OCI-LY3 (cell line): Measurements from ENCODE around the gene KCNN3.

Experiments
- H2AFZ ChIP-seq: fragments of 200-600, 300-600 bp; shearing (Covaris generic); 2 replicates; pipeline ENCODE4 v1.6.0; 2014; ENCODE audit warnings: antibody characterized with exemption, low read depth, low read length
- H3K27ac ChIP-seq: fragments of 200-600, 300-600 bp; sonication (generic); 2 replicates; pipeline ENCODE4 v1.5.1; 2014; ENCODE audit warnings: mild to moderate bottlenecking, low read length, moderate library complexity, mixed read lengths
- H3K27me3 ChIP-seq: fragments of 200-600, 300-600 bp; sonication (generic); 2 replicates; pipeline ENCODE4 v1.6.1; 2014; ENCODE audit warnings: low read depth, low read length, mixed read lengths
- H3K36me3 ChIP-seq: fragments of 200-600, 300-600 bp; sonication (generic); replicated peaks from 2 replicates; pipeline ENCODE3; 2014; ENCODE audit warnings: low read depth, low read length, mixed read lengths
- H3K4me1 ChIP-seq: fragments of 300-600, 200-600 bp; sonication (generic); 2 replicates; pipeline ENCODE4 v1.6.1; 2014; ENCODE audit warnings: low read length, mixed read lengths
- H3K4me2 ChIP-seq: fragments of 200-600, 300-600 bp; sonication (generic); 2 replicates; pipeline ENCODE4 v1.6.1; 2014; ENCODE audit warnings: low read length, mixed read lengths
- H3K4me3 ChIP-seq: fragments of 300-600, 200-600 bp; sonication (generic); 2 replicates; pipeline ENCODE4 v1.5.1; 2014; ENCODE audit warnings: antibody characterized with exemption, mild to moderate bottlenecking, low read length, moderate library complexity
- H3K79me2 ChIP-seq: fragments of 300-600, 200-600 bp; shearing (Covaris generic); 2 replicates; pipeline ENCODE4 v1.6.1; 2014; ENCODE audit warnings: mild to moderate bottlenecking, low read length, mixed read lengths
- H3K9ac ChIP-seq: fragments of 300-600, 200-600 bp; shearing (Covaris generic); 2 replicates; pipeline ENCODE4 v1.6.0; 2014; ENCODE audit warnings: mild to moderate bottlenecking, low read length, moderate library complexity
- H3K9me3 ChIP-seq: fragments of 200-600, 300-600 bp; shearing (Covaris generic); 2 replicates; pipeline ENCODE4 v1.6.1; 2014; ENCODE audit warnings: low read length, mixed read lengths; ENCODE audit not compliant: insufficient read depth
- H4K20me1 ChIP-seq: fragments of 200-600, 300-600 bp; sonication (generic); 2 replicates; pipeline ENCODE4 v1.6.1; 2016; ENCODE audit warnings: low read length, mixed read lengths; ENCODE audit not compliant: insufficient read depth
- EZH2phosphoT487 ChIP-seq: fragments of 200-600 bp; shearing (Covaris generic); IDR thresholded peaks from 2 replicates; pipeline ENCODE4 v1.6.1; 2018; ENCODE audit warnings: antibody characterized with exemption, mixed run types, low read depth
- TF ChIP-seq, protein P1 (sequence below): fragments of 200-600, 300-600 bp; sonication (generic); IDR thresholded peaks from 2 replicates; pipeline ENCODE4 v1.5.1; 2014; ENCODE audit warnings: antibody characterized with exemption, low read length, low read depth

Gene KCNN3

DNA sequence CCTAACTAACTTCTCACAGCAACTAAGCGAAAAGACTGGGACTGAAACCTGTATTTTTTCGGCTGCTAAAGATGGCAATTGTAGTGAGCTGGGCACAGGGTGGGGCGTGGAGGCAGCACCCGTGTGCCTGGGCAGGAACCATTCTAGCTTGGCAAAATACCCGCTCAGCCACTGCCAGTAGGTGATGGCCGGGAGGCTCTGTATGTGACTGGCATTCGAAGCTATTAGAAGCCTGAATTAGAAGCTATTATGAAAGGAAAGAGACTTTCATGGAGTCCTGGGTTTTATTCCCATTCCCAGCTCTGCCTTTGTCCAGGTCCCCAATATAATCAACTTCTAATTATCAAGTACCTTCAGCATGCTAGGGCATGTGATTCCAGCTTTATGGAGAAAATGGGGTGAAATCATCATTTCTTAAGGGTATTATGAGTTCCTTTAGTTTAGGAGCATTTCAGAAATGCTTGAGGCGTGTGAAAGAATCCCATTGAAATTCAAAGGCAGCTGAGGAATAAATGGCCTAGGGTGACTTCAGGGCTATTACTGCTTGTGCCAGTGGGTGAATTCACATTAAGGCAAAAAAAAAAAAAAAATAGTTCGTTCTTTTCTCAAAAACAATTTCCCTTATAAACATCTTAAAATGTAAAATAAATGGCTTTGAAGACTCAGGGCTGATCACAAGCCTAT, 125.6 kb downstream of the KCNN3 start:
- no peaks in the 10 kb centered on the region for H3K79me2 ChIP-seq
- no peaks in the 10 kb centered on the region for H4K20me1 ChIP-seq
- peaks cover 12% of the 10 kb centered on the region for H3K4me1 ChIP-seq
- H3K4me2 ChIP-seq = no peak overlapping the region
- no peak overlapping the region for H3K9ac ChIP-seq
- no peak overlapping the region for H2AFZ ChIP-seq
- no peak overlapping the region for H3K27ac ChIP-seq
- no peaks in the 10 kb centered on the region for H3K36me3 ChIP-seq
- no peak overlapping the region for H3K4me3 ChIP-seq
- no peaks in the 10 kb centered on the region for H3K9me3 ChIP-seq
- H3K27me3 ChIP-seq = peaks cover 49% of the 10 kb centered on the region
- TF ChIP-seq, protein P1, sequence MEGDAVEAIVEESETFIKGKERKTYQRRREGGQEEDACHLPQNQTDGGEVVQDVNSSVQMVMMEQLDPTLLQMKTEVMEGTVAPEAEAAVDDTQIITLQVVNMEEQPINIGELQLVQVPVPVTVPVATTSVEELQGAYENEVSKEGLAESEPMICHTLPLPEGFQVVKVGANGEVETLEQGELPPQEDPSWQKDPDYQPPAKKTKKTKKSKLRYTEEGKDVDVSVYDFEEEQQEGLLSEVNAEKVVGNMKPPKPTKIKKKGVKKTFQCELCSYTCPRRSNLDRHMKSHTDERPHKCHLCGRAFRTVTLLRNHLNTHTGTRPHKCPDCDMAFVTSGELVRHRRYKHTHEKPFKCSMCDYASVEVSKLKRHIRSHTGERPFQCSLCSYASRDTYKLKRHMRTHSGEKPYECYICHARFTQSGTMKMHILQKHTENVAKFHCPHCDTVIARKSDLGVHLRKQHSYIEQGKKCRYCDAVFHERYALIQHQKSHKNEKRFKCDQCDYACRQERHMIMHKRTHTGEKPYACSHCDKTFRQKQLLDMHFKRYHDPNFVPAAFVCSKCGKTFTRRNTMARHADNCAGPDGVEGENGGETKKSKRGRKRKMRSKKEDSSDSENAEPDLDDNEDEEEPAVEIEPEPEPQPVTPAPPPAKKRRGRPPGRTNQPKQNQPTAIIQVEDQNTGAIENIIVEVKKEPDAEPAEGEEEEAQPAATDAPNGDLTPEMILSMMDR = no peak
- no peak for TF ChIP-seq EZH2phosphoT487

DNA sequence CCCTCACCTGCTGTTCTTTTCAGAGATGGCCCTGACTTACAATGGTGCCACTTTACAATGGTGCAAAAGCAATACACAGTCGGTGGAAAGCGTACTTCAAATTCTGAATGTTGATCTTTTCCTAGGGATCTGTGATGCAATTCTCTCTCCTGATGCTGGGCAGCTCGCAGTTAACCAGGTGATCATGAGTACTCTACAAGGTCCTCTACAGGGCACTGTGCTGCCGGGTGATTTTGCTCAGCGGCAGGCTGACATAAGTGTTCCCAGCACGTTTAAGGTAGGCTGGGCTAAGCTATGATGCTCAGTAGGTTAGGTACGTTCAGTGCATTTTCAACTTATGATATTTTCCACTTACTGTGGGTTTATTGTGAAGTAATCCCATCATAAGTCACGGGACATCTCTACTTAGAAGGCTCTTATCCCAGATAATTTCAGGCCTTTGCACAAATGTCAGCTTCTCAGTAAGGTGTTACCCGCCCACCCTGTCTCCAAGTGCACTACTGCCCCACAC, 126.5 kb downstream of the KCNN3 start:
- Histone ChIP-seq H3K9me3 (no peaks in the 10 kb centered on the region), H3K4me1 (peaks cover 10% of the 10 kb centered on the region), H3K9ac (no peak overlapping the region), H3K27ac (no peak overlapping the region), H3K79me2 (no peaks in the 10 kb centered on the region), H3K4me2 (no peak overlapping the region), H2AFZ (no peak overlapping the region), H3K4me3 (no peak overlapping the region), H4K20me1 (no peaks in the 10 kb centered on the region), H3K27me3 (peaks cover 49% of the 10 kb centered on the region), H3K36me3 (no peaks in the 10 kb centered on the region)
- TF ChIP-seq, protein P1 = no peak
- no peak for TF ChIP-seq EZH2phosphoT487

DNA sequence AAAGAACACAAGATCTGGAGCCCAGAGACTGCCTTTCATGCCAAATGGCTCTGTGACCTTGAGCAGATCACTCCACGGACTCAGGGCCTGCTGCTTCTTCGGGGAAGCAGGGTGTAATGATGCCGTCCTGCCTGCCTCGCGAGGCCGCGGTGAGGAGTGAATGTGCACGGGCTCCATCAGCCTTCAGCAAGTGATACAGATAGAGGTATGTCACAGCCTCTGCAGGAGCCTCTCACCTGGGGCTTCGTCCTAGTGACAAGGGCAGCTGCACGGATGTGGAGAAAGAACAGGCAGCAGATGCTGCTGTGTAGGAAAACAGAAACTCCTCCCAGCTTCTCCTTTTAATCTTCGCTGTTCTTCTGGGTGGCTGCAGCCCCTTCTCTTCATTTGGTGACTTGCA, 127.5 kb downstream of the KCNN3 start:
- TF ChIP-seq EZH2phosphoT487 = no peak
- TF ChIP-seq, protein P1 = no peak
- Histone ChIP-seq H3K4me3 (no peak overlapping the region), H3K4me2 (no peak overlapping the region), H3K27ac (no peak overlapping the region), H3K36me3 (no peaks in the 10 kb centered on the region), H3K9me3 (no peaks in the 10 kb centered on the region), H3K27me3 (peaks cover 49% of the 10 kb centered on the region), H3K79me2 (no peaks in the 10 kb centered on the region), H4K20me1 (no peaks in the 10 kb centered on the region), H2AFZ (no peak overlapping the region), H3K9ac (no peak overlapping the region), H3K4me1 (peaks cover under 1% of the 10 kb centered on the region; the same call in 1 of the 2 replicates)

GRCh38 chr1:154741741-154742495, 128.2 kb downstream of the KCNN3 start:
- H3K4me3 ChIP-seq = no peak overlapping the region
- H3K4me1 ChIP-seq = no peaks in the 10 kb centered on the region
- H2AFZ ChIP-seq = no peak overlapping the region
- no peak overlapping the region for H3K9ac ChIP-seq
- no peaks in the 10 kb centered on the region for H3K79me2 ChIP-seq
- no peak overlapping the region for H3K27ac ChIP-seq
- TF ChIP-seq, protein P1 = no peak
- no peak for TF ChIP-seq EZH2phosphoT487
- H3K27me3 ChIP-seq = peaks cover 48% of the 10 kb centered on the region
- no peaks in the 10 kb centered on the region for H3K9me3 ChIP-seq
- no peak overlapping the region for H3K4me2 ChIP-seq
- H4K20me1 ChIP-seq = no peaks in the 10 kb centered on the region
- no peaks in the 10 kb centered on the region for H3K36me3 ChIP-seq
